ENCODE data around the gene TATDN2. TPM values are rescaled to one million over a fixed set of nuclear protein-coding genes. Genes with fewer than 3 reads are reported as not detected.

TATDN2 gene
- total RNA-seq, 1 donor = 20.8 TPM

GRCh38 chr3:10279384-10280176, 31.3 kb downstream of the TATDN2 start:
- H3K4me3 ChIP-seq (ENCODE audit: low read depth, low read length) = no peak overlapping the region
- no peak for DNase-seq (ENCODE audit: low read depth)
- no peak for TF ChIP-seq CTCF (IDR thresholded peaks at IDR 0.05; ENCODE audit: insufficient read depth, low read length)

- no peak for DNase-seq (ENCODE audit: low read depth)
- TF ChIP-seq CTCF (IDR thresholded peaks at IDR 0.05; ENCODE audit: insufficient read depth, low read length) = no peak
- no peak overlapping the region for H3K4me3 ChIP-seq (ENCODE audit: low read depth, low read length)
Measured at GRCh38 chr3:10280177-10280529, 31.9 kb downstream of the TATDN2 start.

GRCh38 chr3:10280571-10280970, 32.3 kb downstream of the TATDN2 start:
- H3K4me3 ChIP-seq (ENCODE audit: low read depth, low read length) = no peak overlapping the region
- no peak for DNase-seq (ENCODE audit: low read depth)
- TF ChIP-seq CTCF (IDR thresholded peaks at IDR 0.05; ENCODE audit: insufficient read depth, low read length) = no peak

- TF ChIP-seq CTCF (IDR thresholded peaks at IDR 0.05; ENCODE audit: insufficient read depth, low read length) = no peak
- DNase-seq (ENCODE audit: low read depth) = peak; percentile 66
- H3K4me3 ChIP-seq (ENCODE audit: low read depth, low read length) = no peak overlapping the region
Measured at GRCh38 chr3:10281951-10282350, 33.7 kb downstream of the TATDN2 start.

GRCh38 chr3:10283638-10284037, 35.4 kb downstream of the TATDN2 start:
- no peak for TF ChIP-seq CTCF (IDR thresholded peaks at IDR 0.05; ENCODE audit: insufficient read depth, low read length)
- no peak overlapping the region for H3K4me3 ChIP-seq (ENCODE audit: low read depth, low read length)
- no peak for DNase-seq (ENCODE audit: low read depth)

GRCh38 chr3:10284496-10284895, 36.2 kb downstream of the TATDN2 start:
- no peak for TF ChIP-seq CTCF (IDR thresholded peaks at IDR 0.05; ENCODE audit: insufficient read depth, low read length)
- no peak overlapping the region for H3K4me3 ChIP-seq (ENCODE audit: low read depth, low read length)
- no peak for DNase-seq (ENCODE audit: low read depth)
